DMS53 treated with DMSO at 0.1 percent for 48 hours (cell line): ENCODE results near the gene PRKG1.
A peak's percentile ranks its signal among the peaks of the same experiment; 100 is the strongest.

Source experiments
- DNase-seq: peaks from one replicate; lab custom pipeline; 2025; ENCODE audit not compliant: unreplicated experiment; lab: John Stamatoyannopoulos, UW

The PRKG1 gene

GRCh38 chr10:51786016-51786683, 711.9 kb downstream of the PRKG1 start:
- DNase-seq, result no peak

- no peak for DNase-seq
These were observed 712.4 kb downstream of the PRKG1 start for GRCh38 chr10:51786684-51787035.

GRCh38 chr10:51788273-51788672, 714.0 kb downstream of the PRKG1 start:
- DNase-seq, result no peak

GRCh38 chr10:51789118-51789517, 714.8 kb downstream of the PRKG1 start:
- no peak for DNase-seq

- no peak for DNase-seq
These were observed 715.6 kb downstream of the PRKG1 start for GRCh38 chr10:51789903-51790302.

GRCh38 chr10:51792678-51793077, 718.4 kb downstream of the PRKG1 start:
- DNase-seq, result no peak

GRCh38 chr10:51800121-51800520, 725.8 kb downstream of the PRKG1 start:
- no peak for DNase-seq

- DNase-seq, result no peak
These were observed 726.6 kb downstream of the PRKG1 start for GRCh38 chr10:51800725-51801424.

GRCh38 chr10:51802030-51802429, 727.7 kb downstream of the PRKG1 start:
- no peak for DNase-seq

- no peak for DNase-seq
These were observed 730.6 kb downstream of the PRKG1 start for GRCh38 chr10:51804866-51805265.

GRCh38 chr10:51806079-51806835, 732.0 kb downstream of the PRKG1 start:
- no peak for DNase-seq

- no peak for DNase-seq
These were observed 733.9 kb downstream of the PRKG1 start for GRCh38 chr10:51808187-51808586.

GRCh38 chr10:51815723-51816122, 741.4 kb downstream of the PRKG1 start:
- no peak for DNase-seq

- no peak for DNase-seq
These were observed 746.8 kb downstream of the PRKG1 start for GRCh38 chr10:51821045-51821444.

GRCh38 chr10:51821745-51822144, 747.5 kb downstream of the PRKG1 start:
- DNase-seq, result no peak

- DNase-seq, result peak; percentile 55
These were observed 758.5 kb downstream of the PRKG1 start for GRCh38 chr10:51832652-51833383.

- no peak for DNase-seq
These were observed 760.3 kb downstream of the PRKG1 start for GRCh38 chr10:51834548-51834947.

- DNase-seq, result no peak
These were observed 764.2 kb downstream of the PRKG1 start for GRCh38 chr10:51838471-51838870.

- no peak for DNase-seq
These were observed 769.7 kb downstream of the PRKG1 start for GRCh38 chr10:51843966-51844365.

- DNase-seq, result no peak
These were observed 772.7 kb downstream of the PRKG1 start for GRCh38 chr10:51846856-51847506.

- DNase-seq, result peak; percentile 26
These were observed 778.0 kb downstream of the PRKG1 start for GRCh38 chr10:51852297-51852696.
